Fibroblast of mammary gland (primary cell): ENCODE measurements around the gene RCN1.
A peak's percentile ranks its signal among the peaks of the same experiment; 100 is the strongest.

Source experiments
- DNase-seq: peaks from one replicate; pipeline ENCODE4 v3.0.0-alpha.2; 2010; ENCODE audit warnings: low read depth
- H3K4me3 ChIP-seq: 2 replicates; pipeline ENCODE4 v1.5.1; 2011; ENCODE audit warnings: low read depth, mild to moderate bottlenecking, low read length, moderate library complexity; ENCODE audit not compliant: control insufficient read depth
- TF ChIP-seq, protein P1 (sequence below): conservative IDR thresholded peaks from 2 replicates; pipeline ENCODE4 v1.5.1; 2011; ENCODE audit warnings: low read depth, low read length, inconsistent platforms; ENCODE audit not compliant: control insufficient read depth, insufficient read depth

RCN1 gene

GRCh38 chr11:32149748-32150147 is 58.9 kb downstream of the RCN1 start:
- TF ChIP-seq, protein P1, sequence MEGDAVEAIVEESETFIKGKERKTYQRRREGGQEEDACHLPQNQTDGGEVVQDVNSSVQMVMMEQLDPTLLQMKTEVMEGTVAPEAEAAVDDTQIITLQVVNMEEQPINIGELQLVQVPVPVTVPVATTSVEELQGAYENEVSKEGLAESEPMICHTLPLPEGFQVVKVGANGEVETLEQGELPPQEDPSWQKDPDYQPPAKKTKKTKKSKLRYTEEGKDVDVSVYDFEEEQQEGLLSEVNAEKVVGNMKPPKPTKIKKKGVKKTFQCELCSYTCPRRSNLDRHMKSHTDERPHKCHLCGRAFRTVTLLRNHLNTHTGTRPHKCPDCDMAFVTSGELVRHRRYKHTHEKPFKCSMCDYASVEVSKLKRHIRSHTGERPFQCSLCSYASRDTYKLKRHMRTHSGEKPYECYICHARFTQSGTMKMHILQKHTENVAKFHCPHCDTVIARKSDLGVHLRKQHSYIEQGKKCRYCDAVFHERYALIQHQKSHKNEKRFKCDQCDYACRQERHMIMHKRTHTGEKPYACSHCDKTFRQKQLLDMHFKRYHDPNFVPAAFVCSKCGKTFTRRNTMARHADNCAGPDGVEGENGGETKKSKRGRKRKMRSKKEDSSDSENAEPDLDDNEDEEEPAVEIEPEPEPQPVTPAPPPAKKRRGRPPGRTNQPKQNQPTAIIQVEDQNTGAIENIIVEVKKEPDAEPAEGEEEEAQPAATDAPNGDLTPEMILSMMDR = no peak
- no peak overlapping the region for H3K4me3 ChIP-seq
- no peak for DNase-seq

GRCh38 chr11:32151027-32151426 is 60.2 kb downstream of the RCN1 start:
- TF ChIP-seq, protein P1 = no peak
- H3K4me3 ChIP-seq = no peak overlapping the region

GRCh38 chr11:32152216-32152615 is 61.3 kb downstream of the RCN1 start:
- no peak overlapping the region for H3K4me3 ChIP-seq
- no peak for DNase-seq
- TF ChIP-seq, protein P1 = no peak

More at GRCh38 chr11:32151027-32151426, 60.2 kb downstream of the RCN1 start:
- DNase-seq = no peak

GRCh38 chr11:32152821-32153220 is 61.9 kb downstream of the RCN1 start:
- DNase-seq = no peak
- no peak overlapping the region for H3K4me3 ChIP-seq
- TF ChIP-seq, protein P1 = no peak

DNA sequence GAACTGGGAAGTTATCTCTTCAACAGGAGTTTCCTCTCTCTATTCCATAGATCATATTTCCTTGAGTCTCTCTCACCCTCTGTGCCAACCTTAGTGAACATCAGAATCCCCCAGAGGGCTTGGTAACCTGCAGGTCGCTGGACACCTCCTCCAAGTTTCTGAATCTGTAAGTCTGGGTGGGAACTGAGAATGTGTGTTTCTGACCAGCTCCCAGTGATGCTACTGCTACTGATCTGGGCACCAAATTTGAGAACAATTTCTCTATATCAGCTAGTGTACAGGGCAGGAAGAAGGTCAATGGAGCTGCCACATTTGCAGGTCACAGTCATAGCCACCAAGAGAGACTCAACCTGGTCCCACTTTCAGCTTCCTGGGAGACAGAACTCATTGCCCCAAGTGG is 62.9 kb downstream of the RCN1 start:
- no peak for DNase-seq
- H3K4me3 ChIP-seq = no peak overlapping the region
- TF ChIP-seq, protein P1 = no peak

DNA sequence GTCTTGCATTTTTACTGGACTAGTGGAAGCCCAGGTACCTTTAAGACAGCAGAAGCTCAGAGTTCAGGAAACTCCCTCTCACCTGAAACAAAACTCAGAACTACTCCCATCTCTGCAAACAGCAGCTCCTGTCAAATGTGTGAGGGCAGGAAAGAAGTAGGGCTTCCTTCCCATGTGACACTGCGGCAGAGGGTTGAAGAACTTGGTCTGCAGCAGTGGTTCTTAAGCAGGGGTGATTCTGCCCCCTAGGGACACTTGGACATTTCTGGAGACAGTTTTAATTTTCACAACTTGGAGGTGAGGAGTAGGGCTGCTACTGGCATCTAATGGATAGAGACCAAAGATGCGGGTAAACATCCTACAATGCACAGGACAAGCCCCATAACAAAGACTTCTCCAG is 63.4 kb downstream of the RCN1 start:
- peak; percentile 32 for DNase-seq
- TF ChIP-seq, protein P1 = no peak
- H3K4me3 ChIP-seq = no peak overlapping the region
